ENCODE measurements around the gene CAPN8. TPM values are rescaled to one million over a fixed set of nuclear protein-coding genes. Genes with fewer than 3 reads are reported as not detected.

Gene CAPN8
- total RNA-seq, 2 donors from 2014 or later: 0.44 TPM; not detected in 1

GRCh38 chr1:223691121-223691520 lies 25.6 kb upstream of the CAPN8 start:
- H3K4me1 Mint-ChIP-seq: no peaks in the 10 kb centered on the region
- no peak overlapping the region for H3K27ac Mint-ChIP-seq
- Histone ChIP-seq H3K4me3 (ENCODE audit: low read length) (no peak overlapping the region), H3K9me3 (ENCODE audit: control insufficient read depth, low read length) (no peaks in the 10 kb centered on the region), H3K27ac (ENCODE audit: low read depth, low read length) (no peak overlapping the region), H3K27me3 (ENCODE audit: control insufficient read depth, insufficient read depth, low read length, poor library complexity, severe bottlenecking) (peaks cover 4% of the 10 kb centered on the region), H3K36me3 (ENCODE audit: control insufficient read depth, insufficient read depth, low read length) (no peaks in the 10 kb centered on the region), H3K4me1 (ENCODE audit: control insufficient read depth, insufficient read depth, low read length) (no peaks in the 10 kb centered on the region), H3K9ac (ENCODE audit: extremely low read depth, low read length, poor library complexity, severe bottlenecking) (no peak overlapping the region)
- H3K27me3 Mint-ChIP-seq (ENCODE audit: insufficient read depth): peaks cover 9% of the 10 kb centered on the region
- no peak for TF ChIP-seq CTCF (conservative IDR thresholded peaks at IDR 0.05)
- DNase-seq: no peak
- H3K4me3 Mint-ChIP-seq: no peak overlapping the region
- 91 to 93% methylated on average over 3 to 4 of the region's 4 CpGs for WGBS, 2 experiments (ENCODE audit: insufficient coverage in 1 of 2, insufficient read length in 1 of 2)
- no peaks in the 10 kb centered on the region for H3K36me3 Mint-ChIP-seq (ENCODE audit: low read depth)
- no peaks in the 10 kb centered on the region for H3K9me3 Mint-ChIP-seq

GRCh38 chr1:223684488-223684792 lies 18.9 kb upstream of the CAPN8 start:
- Mint-ChIP-seq H3K4me3 (no peak overlapping the region), H3K27me3 (ENCODE audit: insufficient read depth) (peaks cover 17% of the 10 kb centered on the region), H3K9me3 (no peaks in the 10 kb centered on the region), H3K36me3 (ENCODE audit: low read depth) (no peaks in the 10 kb centered on the region), H3K27ac (no peak overlapping the region), H3K4me1 (peaks cover 2% of the 10 kb centered on the region)
- Histone ChIP-seq H3K9ac (ENCODE audit: extremely low read depth, low read length, poor library complexity, severe bottlenecking) (no peak overlapping the region), H3K27me3 (ENCODE audit: control insufficient read depth, insufficient read depth, low read length, poor library complexity, severe bottlenecking) (peaks cover 19% of the 10 kb centered on the region), H3K9me3 (ENCODE audit: control insufficient read depth, low read length) (no peaks in the 10 kb centered on the region), H3K27ac (ENCODE audit: low read depth, low read length) (no peak overlapping the region), H3K4me1 (ENCODE audit: control insufficient read depth, insufficient read depth, low read length) (no peaks in the 10 kb centered on the region), H3K4me3 (ENCODE audit: low read length) (no peak overlapping the region), H3K36me3 (ENCODE audit: control insufficient read depth, insufficient read depth, low read length) (no peaks in the 10 kb centered on the region)
- TF ChIP-seq CTCF (conservative IDR thresholded peaks at IDR 0.05): peak; percentile 5
- 57 to 68% methylated on average over 2 to 3 of the region's 3 CpGs for WGBS, 2 experiments (ENCODE audit: insufficient coverage in 1 of 2, insufficient read length in 1 of 2)
- DNase-seq: no peak

- no peak overlapping the region for H3K27ac Mint-ChIP-seq
- Histone ChIP-seq H3K27ac (ENCODE audit: low read depth, low read length) (no peak overlapping the region), H3K36me3 (ENCODE audit: control insufficient read depth, insufficient read depth, low read length) (no peaks in the 10 kb centered on the region), H3K9me3 (ENCODE audit: control insufficient read depth, low read length) (no peaks in the 10 kb centered on the region), H3K4me1 (ENCODE audit: control insufficient read depth, insufficient read depth, low read length) (no peaks in the 10 kb centered on the region), H3K27me3 (ENCODE audit: control insufficient read depth, insufficient read depth, low read length, poor library complexity, severe bottlenecking) (peaks cover 19% of the 10 kb centered on the region), H3K9ac (ENCODE audit: extremely low read depth, low read length, poor library complexity, severe bottlenecking) (no peak overlapping the region), H3K4me3 (ENCODE audit: low read length) (no peak overlapping the region)
- 69 to 72% methylated on average over 8 to 9 of the region's 9 CpGs for WGBS, 2 experiments (ENCODE audit: insufficient coverage in 1 of 2, insufficient read length in 1 of 2)
- H3K4me3 Mint-ChIP-seq: no peak overlapping the region
- H3K36me3 Mint-ChIP-seq (ENCODE audit: low read depth): no peaks in the 10 kb centered on the region
- peaks cover 2% of the 10 kb centered on the region for H3K4me1 Mint-ChIP-seq
- peak; percentile 94 for TF ChIP-seq CTCF (conservative IDR thresholded peaks at IDR 0.05)
- DNase-seq: peak; percentile 91
- peaks cover 17% of the 10 kb centered on the region for H3K27me3 Mint-ChIP-seq (ENCODE audit: insufficient read depth)
- no peaks in the 10 kb centered on the region for H3K9me3 Mint-ChIP-seq
Measured at GRCh38 chr1:223683586-223684487, 18.3 kb upstream of the CAPN8 start.

Measured in endodermal cell (in vitro differentiated cells).